Endodermal cell (in vitro differentiated cells): ENCODE data around the gene VSIG10L. TPM values are rescaled to one million over a fixed set of nuclear protein-coding genes. Genes with fewer than 3 reads are reported as not detected.

Experiments used
- DNase-seq: peaks from one replicate; pipeline ENCODE4 v3.0.0-alpha.2; 2017
- H3K27ac ChIP-seq: 2 replicates; pipeline ENCODE4 v1.5.1; 2013; ENCODE audit warnings: mild to moderate bottlenecking, low read depth, low read length, moderate library complexity
- H3K27me3 ChIP-seq: 2 replicates; pipeline ENCODE4 v1.6.1; 2013; ENCODE audit warnings: mild to moderate bottlenecking, low read length, moderate library complexity; ENCODE audit not compliant: insufficient read depth, control insufficient read depth, poor library complexity, severe bottlenecking
- H3K36me3 ChIP-seq: 2 replicates; pipeline ENCODE4 v1.7.0; 2013; ENCODE audit warnings: mild to moderate bottlenecking, low read length, moderate library complexity; ENCODE audit not compliant: control insufficient read depth, insufficient read depth
- H3K4me1 ChIP-seq: one replicate; pipeline ENCODE4 v1.7.0; 2013; ENCODE audit warnings: low read length; ENCODE audit not compliant: control insufficient read depth, insufficient read depth
- H3K4me3 ChIP-seq: 2 replicates; pipeline ENCODE4 v1.5.1; 2013; ENCODE audit warnings: mild to moderate bottlenecking, low read length, moderate library complexity
- H3K9ac ChIP-seq: 2 replicates; pipeline ENCODE4 v1.6.1; 2013; ENCODE audit warnings: mild to moderate bottlenecking, low read length, moderate library complexity; ENCODE audit not compliant: poor library complexity, severe bottlenecking; ENCODE audit errors: extremely low read depth
- H3K9me3 ChIP-seq: 2 replicates; pipeline ENCODE4 v1.6.1; 2013; ENCODE audit warnings: mild to moderate bottlenecking, low read length, moderate library complexity; ENCODE audit not compliant: control insufficient read depth
- H3K27ac Mint-ChIP-seq: 2 replicates; pipeline ENCODE4 v1.8.0; 2020; ENCODE audit warnings: mixed read lengths
- H3K27me3 Mint-ChIP-seq: 2 replicates; pipeline ENCODE4 v1.8.0; 2021; ENCODE audit warnings: mild to moderate bottlenecking, mixed read lengths; ENCODE audit not compliant: insufficient read depth
- H3K36me3 Mint-ChIP-seq: 2 replicates; pipeline ENCODE4 v1.8.0; 2020; ENCODE audit warnings: low read depth, mixed read lengths
- H3K4me1 Mint-ChIP-seq: 2 replicates; pipeline ENCODE4 v1.8.0; 2020; ENCODE audit warnings: mixed read lengths
- H3K4me3 Mint-ChIP-seq: 2 replicates; pipeline ENCODE4 v1.8.0; 2020; ENCODE audit warnings: mild to moderate bottlenecking, moderate library complexity, mixed read lengths
- H3K9me3 Mint-ChIP-seq: 2 replicates; pipeline ENCODE4 v1.8.0; 2020; ENCODE audit warnings: mild to moderate bottlenecking, mixed read lengths
- CTCF ChIP-seq: fragments of 200-600 bp; sonication (generic); conservative IDR thresholded peaks from 2 replicates; pipeline ENCODE4 v1.5.0; 2021; ENCODE audit warnings: antibody characterized with exemption, mild to moderate bottlenecking
- WGBS, 2 experiments: methylation state at CpG; one replicate each; pipeline versions ENCODE4 v1.1.5 to v1.1.7; 2013; ENCODE audit warnings: missing lambda C conversion rate in 2 of 2, mixed read lengths in 1 of 2; ENCODE audit not compliant: insufficient coverage in 1 of 2, insufficient read length in 1 of 2; 5-methylcytosine and 5-hydroxymethylcytosine counted together
- total RNA-seq, 2 donors: library from RNA; stranded (reverse); fragmentation: NEBNext Ultra II Directional in 1 of 2; extraction: Animal tissue kit (Norgen Biotek cat#: 25700) in 1 of 2; gene quantifications; 2 replicates in 1 of 2; 3 replicates in 1 of 2; pipeline ENCODE4 v1.2.1, GENCODE V29; 2021

VSIG10L gene
- total RNA-seq, 2 donors from 2014 or later, result 6.4 to 11.5 TPM

GRCh38 chr19:51367255-51367564 lies 25.3 kb upstream of the VSIG10L start:
- Histone ChIP-seq H3K9ac (peak overlapping the region; percentile 86), H3K4me3 (peak overlapping the region; percentile 94), H3K27ac (peak overlapping the region; percentile 78), H3K27me3 (no peaks in the 10 kb centered on the region), H3K4me1 (peaks cover 17% of the 10 kb centered on the region), H3K36me3 (no peaks in the 10 kb centered on the region), H3K9me3 (no peaks in the 10 kb centered on the region)
- Mint-ChIP-seq H3K4me3 (peak overlapping the region; percentile 99), H3K36me3 (no peaks in the 10 kb centered on the region), H3K27ac (peak overlapping the region; percentile 99), H3K4me1 (peaks cover 36% of the 10 kb centered on the region), H3K9me3 (no peaks in the 10 kb centered on the region), H3K27me3 (peaks cover 4% of the 10 kb centered on the region)
- no peak for TF ChIP-seq CTCF
- WGBS, 2 experiments, result 0% methylated on average over 3 to 15 of the region's 15 CpGs
- DNase-seq, result no peak

- Mint-ChIP-seq H3K4me3 (peak overlapping the region; percentile 99), H3K27ac (peak overlapping the region; percentile 99), H3K4me1 (peaks cover 39% of the 10 kb centered on the region), H3K9me3 (no peaks in the 10 kb centered on the region), H3K27me3 (peaks cover 4% of the 10 kb centered on the region), H3K36me3 (no peaks in the 10 kb centered on the region)
- Histone ChIP-seq H3K9ac (peak overlapping the region; percentile 86), H3K4me1 (peaks cover 17% of the 10 kb centered on the region), H3K9me3 (no peaks in the 10 kb centered on the region), H3K27ac (peak overlapping the region; percentile 78), H3K4me3 (peak overlapping the region; percentile 94), H3K36me3 (no peaks in the 10 kb centered on the region), H3K27me3 (no peaks in the 10 kb centered on the region)
- WGBS, 2 experiments, result 0% methylated on average over 28 to 54 of the region's 54 CpGs
- DNase-seq, result peak; percentile 100
- no peak for TF ChIP-seq CTCF
These were observed 24.7 kb upstream of the VSIG10L start for GRCh38 chr19:51366389-51367254.

DNA sequence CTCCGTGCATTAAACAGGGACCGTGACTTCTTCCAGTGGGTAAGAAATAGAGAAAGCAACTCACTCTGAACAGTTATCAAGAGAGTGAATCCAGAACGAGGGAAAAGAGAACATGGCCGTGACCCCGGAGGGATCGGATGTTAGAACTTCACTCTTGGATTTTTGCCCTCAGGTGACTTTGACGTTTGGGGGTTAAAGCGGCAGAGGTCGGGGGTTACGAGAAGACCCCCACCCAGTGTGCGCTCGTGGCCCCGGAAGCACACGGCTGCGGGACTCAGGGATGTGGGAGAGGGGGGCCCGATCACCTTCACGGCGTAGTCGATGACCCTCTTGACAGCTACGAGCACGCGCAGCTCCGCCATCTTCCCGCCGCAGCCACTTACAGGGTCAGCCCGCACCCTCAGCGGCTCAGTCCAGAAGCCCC lies 24.0 kb upstream of the VSIG10L start, which contains the start of gene ETFB:
Gene ETFB, minus strand, starts transcription at position 424 of the 424 bp plus-strand sequence. Its CDS starts 62 bp downstream, at position 362.
- Histone ChIP-seq H3K9me3 (no peaks in the 10 kb centered on the region), H3K27me3 (no peaks in the 10 kb centered on the region), H3K36me3 (no peaks in the 10 kb centered on the region), H3K4me3 (peak within 1 kb of the TSS; percentile 94), H3K27ac (peak within 1 kb of the TSS; percentile 78), H3K9ac (peak within 1 kb of the TSS; percentile 86), H3K4me1 (peaks cover 17% of the 10 kb centered on the region)
- DNase-seq, result no peak
- Mint-ChIP-seq H3K4me1 (peaks cover 39% of the 10 kb centered on the region), H3K27ac (peak within 1 kb of the TSS; percentile 99), H3K9me3 (no peaks in the 10 kb centered on the region), H3K4me3 (peak within 1 kb of the TSS; percentile 99), H3K27me3 (peaks cover 3% of the 10 kb centered on the region), H3K36me3 (no peaks in the 10 kb centered on the region)
- WGBS, 2 experiments, result 1% methylated on average over 16 to 27 of the region's 27 CpGs
- no peak for TF ChIP-seq CTCF
